ENCODE results near the gene RWDD2A.

- TF ChIP-seq CTCF (IDR thresholded peaks at IDR 0.05; ENCODE audit: insufficient read depth, low read length, poor library complexity, severe bottlenecking) (no peak), EZH2phosphoT487 (conservative IDR thresholded peaks at IDR 0.05; ENCODE audit: low read length) (no peak)
These were observed 25.4 kb upstream of the RWDD2A start for GRCh38 chr6:83167726-83168278.

Measured in SU-DHL-6 (cell line).